HepG2 (cell line): ENCODE data around the gene TAS1R3. TPM values are rescaled to one million over a fixed set of nuclear protein-coding genes. Genes with fewer than 3 reads are reported as not detected.

ENCODE experiments used
- CTCF ChIP-seq: sonication (generic); formaldehyde crosslinking; IDR thresholded peaks from 2 replicates; pipeline ENCODE4 v1.5.0; 2020; ENCODE audit warnings: mild to moderate bottlenecking, missing genetic modification reagents, moderate library complexity
- ELK4 ChIP-seq: sonication (generic); formaldehyde crosslinking; IDR thresholded peaks from 2 replicates; pipeline ENCODE4 v1.9.0; 2021; ENCODE audit warnings: missing genetic modification reagents, borderline replicate concordance
- FLYWCH1 ChIP-seq: sonication (generic); formaldehyde crosslinking; IDR thresholded peaks from 2 replicates; pipeline ENCODE4 v1.8.1; 2023; ENCODE audit warnings: mild to moderate bottlenecking, missing genetic modification reagents
- FOXA1 ChIP-seq, 2 experiments: fragments of 450-650 bp in 1 of 2; sonication (generic) in 1 of 2; formaldehyde crosslinking in 1 of 2; IDR thresholded peaks; 2 replicates each; pipeline versions ENCODE4 v1.4.0 to v1.6.1; 2016 to 2020; ENCODE audit warnings: missing genetic modification reagents in 1 of 2
- NFRKB ChIP-seq: fragments of 450-650 bp; IDR thresholded peaks from 2 replicates; pipeline ENCODE4 v1.6.1; 2017
- PLSCR1 ChIP-seq: sonication (generic); formaldehyde crosslinking; IDR thresholded peaks from 2 replicates; pipeline ENCODE4 v1.5.0; 2020; ENCODE audit warnings: missing genetic modification reagents, mild to moderate bottlenecking, borderline replicate concordance
- POLR2AphosphoS2 ChIP-seq: IDR thresholded peaks from 2 replicates; pipeline ENCODE4 v1.6.1; 2011; ENCODE audit warnings: low read depth, low read length, improper control_type of control experiment
- XBP1 ChIP-seq: sonication (generic); formaldehyde crosslinking; IDR thresholded peaks from 2 replicates; pipeline ENCODE4 v1.5.0; 2020; ENCODE audit warnings: missing genetic modification reagents
- ZNF124 ChIP-seq: sonication (generic); formaldehyde crosslinking; IDR thresholded peaks from 2 replicates; pipeline ENCODE4 v1.4.0; 2020; ENCODE audit warnings: missing genetic modification reagents
- ZNF276 ChIP-seq: sonication (generic); formaldehyde crosslinking; IDR thresholded peaks from 2 replicates; pipeline ENCODE4 v1.4.0; 2020; ENCODE audit warnings: mild to moderate bottlenecking, low read depth, missing genetic modification reagents
- ZNF619 ChIP-seq: sonication (generic); formaldehyde crosslinking; IDR thresholded peaks from 2 replicates; pipeline ENCODE4 v1.4.0; 2020; ENCODE audit warnings: mild to moderate bottlenecking, missing genetic modification reagents
- ZNF782 ChIP-seq: sonication (generic); formaldehyde crosslinking; IDR thresholded peaks from 2 replicates; pipeline ENCODE4 v1.4.0; 2020; ENCODE audit warnings: missing genetic modification reagents, mild to moderate bottlenecking, borderline replicate concordance
- ZXDC ChIP-seq: sonication (generic); formaldehyde crosslinking; IDR thresholded peaks from 2 replicates; pipeline ENCODE4 v1.5.0; 2020; ENCODE audit warnings: mild to moderate bottlenecking, missing genetic modification reagents
- polyA plus RNA-seq, 8 experiments: library from polyadenylated mRNA; depleted of rRNA in 3 of 8; stranded (reverse) in 7 of 8; unstranded in 1 of 8; fragments of >200 nt; fragmentation: Illumina TruSeq in 4 of 8; extraction: Trizol in 4 of 8; gene quantifications; 2 replicates each; pipeline versions ENCODE4 v1.2.1 to v1.2.3, GENCODE V29; 2011 to 2016; ENCODE audit warnings: low read depth in 4 of 8, missing spikeins in 1 of 8, mixed read lengths in 1 of 8; ENCODE audit not compliant: insufficient read depth in 1 of 8
- total RNA-seq, 5 experiments: library from RNA; depleted of rRNA; stranded (reverse); fragments of >200 nt; fragmentation: Illumina TruSeq; extraction: Trizol; gene quantifications; 2 replicates each; pipeline ENCODE4 v1.2.3, GENCODE V29; 2016; ENCODE audit warnings: low read depth in 1 of 5

TAS1R3 gene
- total and polyA plus RNA-seq, 2 of the 13 experiments (the other 11 are each of a cell fraction or from before 2014, with no cell fraction given): 0.13 to 0.15 TPM

- TF ChIP-seq ZXDC (CRISPR knock-in tag) (no peak), ZNF124 (CRISPR knock-in tag) (no peak), POLR2AphosphoS2 (no peak), CTCF (peak; percentile 91), ELK4 (CRISPR knock-in tag) (no peak), ZNF276 (no peak), XBP1 (CRISPR knock-in tag) (no peak), ZNF782 (0 out of 2 replicates have a peak, but pooled peaks have one; percentile 28), ZNF619 (peak; percentile 13; the same call in 1 of the 2 replicates), PLSCR1 (CRISPR knock-in tag) (no peak), FOXA1 (IDR thresholded peaks at IDR 0.05) (no peak), FOXA1 (CRISPR knock-in tag; IDR thresholded peaks at IDR 0.05) (0 out of 2 replicates have a peak, but pooled peaks have one; percentile 15), NFRKB (no peak), FLYWCH1 (CRISPR knock-in tag) (no peak)
These were observed 40.9 kb downstream of the TAS1R3 start (continued) for GRCh38 chr1:1371746-1372711.
